ENCODE data around the gene ADGRG6.
"Not testable (repeated sequence)": the region's sequence is repeated elsewhere in the genome, so short reads cannot be mapped to it uniquely, and the experiment has no call there.

Gene ADGRG6

GRCh38 chr6:142341855-142342330, 40.1 kb downstream of the ADGRG6 start:
- no peaks in the 10 kb centered on the region for H3K9me3 Mint-ChIP-seq
- no peak overlapping the region for H3K27ac Mint-ChIP-seq
- no peak for ATAC-seq

GRCh38 chr6:142342986-142343385, 41.2 kb downstream of the ADGRG6 start:
- H3K9me3 Mint-ChIP-seq: no peaks in the 10 kb centered on the region
- DNase-seq (ENCODE audit: low spot score in 2 of 2) (no peak), ATAC-seq (no peak)
- H3K27ac Mint-ChIP-seq: no peak overlapping the region
- H3K4me1 Mint-ChIP-seq: no peaks in the 10 kb centered on the region
- no peaks in the 10 kb centered on the region for H3K36me3 Mint-ChIP-seq
- H3K4me3 Mint-ChIP-seq: no peak overlapping the region

More at GRCh38 chr6:142341855-142342330, 40.1 kb downstream of the ADGRG6 start:
- Mint-ChIP-seq H3K4me1 (no peaks in the 10 kb centered on the region), H3K36me3 (no peaks in the 10 kb centered on the region), H3K4me3 (no peak overlapping the region)
- DNase-seq (ENCODE audit: low spot score in 2 of 2): no peak

- ATAC-seq (no peak), DNase-seq (ENCODE audit: low spot score in 2 of 2) (no peak)
- Mint-ChIP-seq H3K9me3 (no peaks in the 10 kb centered on the region), H3K4me3 (no peak overlapping the region), H3K27ac (no peak overlapping the region), H3K36me3 (no peaks in the 10 kb centered on the region), H3K4me1 (no peaks in the 10 kb centered on the region)
These were observed 42.1 kb downstream of the ADGRG6 start for GRCh38 chr6:142343938-142344337.

GRCh38 chr6:142345261-142345660, 43.5 kb downstream of the ADGRG6 start:
- no peak overlapping the region for H3K4me3 Mint-ChIP-seq
- DNase-seq (ENCODE audit: low spot score in 2 of 2) (no peak), ATAC-seq (no peak)
- H3K27ac Mint-ChIP-seq: no peak overlapping the region
- no peaks in the 10 kb centered on the region for H3K36me3 Mint-ChIP-seq
- H3K9me3 Mint-ChIP-seq: no peaks in the 10 kb centered on the region
- H3K4me1 Mint-ChIP-seq: no peaks in the 10 kb centered on the region

GRCh38 chr6:142346166-142346565, 44.4 kb downstream of the ADGRG6 start:
- not testable (repeated sequence) for ATAC-seq; H3K9me3 Mint-ChIP-seq; H3K36me3 Mint-ChIP-seq; H3K27ac Mint-ChIP-seq; DNase-seq (ENCODE audit: low spot score in 2 of 2); H3K4me3 Mint-ChIP-seq; H3K4me1 Mint-ChIP-seq

GRCh38 chr6:142349215-142349823, 47.5 kb downstream of the ADGRG6 start:
- ATAC-seq (no peak), DNase-seq (ENCODE audit: low spot score in 2 of 2) (no peak)
- no peaks in the 10 kb centered on the region for H3K36me3 Mint-ChIP-seq
- no peaks in the 10 kb centered on the region for H3K9me3 Mint-ChIP-seq
- H3K4me1 Mint-ChIP-seq: no peaks in the 10 kb centered on the region
- H3K27ac Mint-ChIP-seq: no peak overlapping the region
- H3K4me3 Mint-ChIP-seq: no peak overlapping the region

- Mint-ChIP-seq H3K9me3 (no peaks in the 10 kb centered on the region), H3K27ac (no peak overlapping the region), H3K4me3 (no peak overlapping the region), H3K36me3 (no peaks in the 10 kb centered on the region), H3K4me1 (no peaks in the 10 kb centered on the region)
- DNase-seq (ENCODE audit: low spot score in 2 of 2) (no peak), ATAC-seq (no peak)
These were observed 48.5 kb downstream of the ADGRG6 start for GRCh38 chr6:142350309-142350708.

GRCh38 chr6:142353690-142354089, 51.9 kb downstream of the ADGRG6 start:
- Mint-ChIP-seq H3K4me1 (no peaks in the 10 kb centered on the region), H3K9me3 (no peaks in the 10 kb centered on the region), H3K36me3 (no peaks in the 10 kb centered on the region), H3K27ac (no peak overlapping the region), H3K4me3 (no peak overlapping the region)
- ATAC-seq (no peak), DNase-seq (ENCODE audit: low spot score in 2 of 2) (no peak)

- no peak for DNase-seq (ENCODE audit: low spot score in 2 of 2)
- Mint-ChIP-seq H3K27ac (no peak overlapping the region), H3K4me1 (no peaks in the 10 kb centered on the region), H3K36me3 (no peaks in the 10 kb centered on the region), H3K4me3 (no peak overlapping the region), H3K9me3 (no peaks in the 10 kb centered on the region)
- ATAC-seq: no peak
These were observed 52.8 kb downstream of the ADGRG6 start for GRCh38 chr6:142354650-142355049.

GRCh38 chr6:142355520-142356174, 53.8 kb downstream of the ADGRG6 start:
- H3K4me3 Mint-ChIP-seq: no peak overlapping the region
- H3K27ac Mint-ChIP-seq: no peak overlapping the region
- no peaks in the 10 kb centered on the region for H3K36me3 Mint-ChIP-seq
- ATAC-seq: peak; percentile 31
- DNase-seq (ENCODE audit: low spot score in 2 of 2): no peak
- no peaks in the 10 kb centered on the region for H3K4me1 Mint-ChIP-seq
- no peaks in the 10 kb centered on the region for H3K9me3 Mint-ChIP-seq

GRCh38 chr6:142356201-142356883, 54.5 kb downstream of the ADGRG6 start:
- Mint-ChIP-seq H3K27ac (no peak overlapping the region), H3K36me3 (no peaks in the 10 kb centered on the region), H3K9me3 (no peaks in the 10 kb centered on the region), H3K4me3 (no peak overlapping the region), H3K4me1 (no peaks in the 10 kb centered on the region)
- ATAC-seq (peak; percentile 21), DNase-seq (ENCODE audit: low spot score in 2 of 2) (no peak)

- H3K27ac Mint-ChIP-seq: no peak overlapping the region
- no peaks in the 10 kb centered on the region for H3K4me1 Mint-ChIP-seq
These were observed 55.0 kb downstream of the ADGRG6 start for GRCh38 chr6:142356884-142357225.

GRCh38 chr6:142357879-142358278, 56.1 kb downstream of the ADGRG6 start:
- no peak overlapping the region for H3K27ac Mint-ChIP-seq
- no peaks in the 10 kb centered on the region for H3K9me3 Mint-ChIP-seq
- no peak for DNase-seq (ENCODE audit: low spot score in 2 of 2)
- no peaks in the 10 kb centered on the region for H3K4me1 Mint-ChIP-seq
- H3K4me3 Mint-ChIP-seq: no peak overlapping the region
- no peaks in the 10 kb centered on the region for H3K36me3 Mint-ChIP-seq
- no peak for ATAC-seq

More at GRCh38 chr6:142356884-142357225, 55.0 kb downstream of the ADGRG6 start:
- H3K36me3 Mint-ChIP-seq: no peaks in the 10 kb centered on the region
- no peaks in the 10 kb centered on the region for H3K9me3 Mint-ChIP-seq
- ATAC-seq (no peak), DNase-seq (ENCODE audit: low spot score in 2 of 2) (no peak)
- H3K4me3 Mint-ChIP-seq: no peak overlapping the region

- no peaks in the 10 kb centered on the region for H3K4me1 Mint-ChIP-seq
- ATAC-seq (no peak), DNase-seq (ENCODE audit: low spot score in 2 of 2) (no peak)
- H3K27ac Mint-ChIP-seq: no peak overlapping the region
- no peak overlapping the region for H3K4me3 Mint-ChIP-seq
- H3K36me3 Mint-ChIP-seq: no peaks in the 10 kb centered on the region
- H3K9me3 Mint-ChIP-seq: no peaks in the 10 kb centered on the region
These were observed 57.6 kb downstream of the ADGRG6 start for GRCh38 chr6:142359271-142359960.

GRCh38 chr6:142361345-142361744, 59.5 kb downstream of the ADGRG6 start:
- no peaks in the 10 kb centered on the region for H3K36me3 Mint-ChIP-seq
- H3K27ac Mint-ChIP-seq: no peak overlapping the region
- DNase-seq (ENCODE audit: low spot score in 2 of 2) (no peak), ATAC-seq (no peak)
- no peaks in the 10 kb centered on the region for H3K9me3 Mint-ChIP-seq
- H3K4me3 Mint-ChIP-seq: no peak overlapping the region
- no peaks in the 10 kb centered on the region for H3K4me1 Mint-ChIP-seq

Measured in stimulated activated effector memory CD8-positive, alpha-beta T cell treated with anti-CD3 and anti-CD28 coated beads, Interleukin-12 subunit alpha, Interleukin-12 subunit beta, amount 100 ng/mL, for 72 hours (primary cell).